ENCODE data around the gene DNAI2.

Gene DNAI2

DNA sequence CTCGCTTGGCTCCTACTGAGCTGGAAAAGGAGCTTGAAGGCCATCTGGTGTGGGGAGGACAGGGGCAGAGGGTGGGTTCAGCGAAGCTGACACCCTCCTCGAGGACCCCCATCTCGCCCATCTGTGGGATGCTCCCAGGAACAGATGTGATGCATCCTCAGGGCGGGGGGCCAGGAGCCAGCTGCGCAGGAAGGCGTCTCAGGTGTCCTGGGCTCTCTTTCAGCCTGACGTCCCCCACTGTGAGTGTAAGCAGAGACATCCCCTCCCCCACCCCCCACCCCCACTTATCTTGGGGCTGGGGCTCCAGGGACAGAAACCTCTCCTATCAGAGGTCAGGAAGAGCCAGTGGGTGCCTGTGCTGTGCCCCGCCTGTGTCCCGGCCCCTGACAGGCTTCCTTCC lies 68.2 kb downstream of the DNAI2 start:
- TF ChIP-seq ZFP30 (CRISPR knock-in tag; IDR thresholded peaks at IDR 0.05) (no peak), ZC3H10 (CRISPR knock-in tag; IDR thresholded peaks at IDR 0.05) (no peak), TOX (CRISPR knock-in tag; IDR thresholded peaks at IDR 0.05; ENCODE audit: borderline replicate concordance) (no peak), SNAI2 (CRISPR knock-in tag; IDR thresholded peaks at IDR 0.05) (no peak), ISL1 (CRISPR knock-in tag; IDR thresholded peaks at IDR 0.05) (no peak), TCF4 (CRISPR knock-in tag; IDR thresholded peaks at IDR 0.05; ENCODE audit: borderline replicate concordance) (no peak), RARB (CRISPR knock-in tag; IDR thresholded peaks at IDR 0.05) (no peak), CSDC2 (CRISPR knock-in tag; IDR thresholded peaks at IDR 0.05) (no peak)
- TF ChIP-seq, protein P1, sequence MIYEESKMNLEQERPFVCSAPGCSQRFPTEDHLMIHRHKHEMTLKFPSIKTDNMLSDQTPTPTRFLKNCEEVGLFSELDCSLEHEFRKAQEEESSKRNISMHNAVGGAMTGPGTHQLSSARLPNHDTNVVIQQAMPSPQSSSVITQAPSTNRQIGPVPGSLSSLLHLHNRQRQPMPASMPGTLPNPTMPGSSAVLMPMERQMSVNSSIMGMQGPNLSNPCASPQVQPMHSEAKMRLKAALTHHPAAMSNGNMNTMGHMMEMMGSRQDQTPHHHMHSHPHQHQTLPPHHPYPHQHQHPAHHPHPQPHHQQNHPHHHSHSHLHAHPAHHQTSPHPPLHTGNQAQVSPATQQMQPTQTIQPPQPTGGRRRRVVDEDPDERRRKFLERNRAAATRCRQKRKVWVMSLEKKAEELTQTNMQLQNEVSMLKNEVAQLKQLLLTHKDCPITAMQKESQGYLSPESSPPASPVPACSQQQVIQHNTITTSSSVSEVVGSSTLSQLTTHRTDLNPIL (CRISPR knock-in tag; IDR thresholded peaks at IDR 0.05; ENCODE audit: low read depth), result no peak
- no peak for ATAC-seq

DNA sequence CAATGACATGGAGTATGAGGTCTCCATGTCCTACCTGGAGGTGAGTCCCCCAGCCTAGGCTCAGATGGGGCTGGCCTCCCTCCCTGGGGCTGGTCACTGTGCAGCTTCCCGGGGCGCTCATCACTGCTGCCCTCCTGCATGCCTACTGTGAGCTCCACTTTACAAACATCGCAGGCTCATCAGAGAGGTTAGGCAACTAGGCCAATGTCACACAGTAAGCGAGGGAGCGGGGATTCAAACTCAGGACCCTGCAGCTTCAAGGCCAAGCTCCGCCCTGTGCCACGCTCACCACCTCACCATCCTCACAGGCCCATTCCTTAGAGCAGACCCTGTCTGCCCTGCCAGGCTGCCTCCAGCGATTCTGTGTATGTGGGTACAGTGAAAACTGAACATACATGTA lies 69.1 kb downstream of the DNAI2 start:
- TF ChIP-seq ZC3H10 (CRISPR knock-in tag; IDR thresholded peaks at IDR 0.05) (no peak), ZNF70 (CRISPR knock-in tag; IDR thresholded peaks at IDR 0.05) (no peak), ZFP30 (CRISPR knock-in tag; IDR thresholded peaks at IDR 0.05) (no peak), OSR1 (CRISPR knock-in tag; IDR thresholded peaks at IDR 0.05) (no peak), ZNF8 (CRISPR knock-in tag; IDR thresholded peaks at IDR 0.05) (no peak), GLIS3 (CRISPR knock-in tag; IDR thresholded peaks at IDR 0.05) (no peak), BACH2 (CRISPR knock-in tag; IDR thresholded peaks at IDR 0.05; ENCODE audit: borderline replicate concordance) (no peak), CSDC2 (CRISPR knock-in tag; IDR thresholded peaks at IDR 0.05) (no peak), TOX (CRISPR knock-in tag; IDR thresholded peaks at IDR 0.05; ENCODE audit: borderline replicate concordance) (no peak), ZFP3 (CRISPR knock-in tag; IDR thresholded peaks at IDR 0.05) (no peak), ISL1 (CRISPR knock-in tag; IDR thresholded peaks at IDR 0.05) (no peak), ARNTL (CRISPR knock-in tag; IDR thresholded peaks at IDR 0.05; ENCODE audit: borderline replicate concordance, low read depth) (no peak)
- TF ChIP-seq, protein P2, sequence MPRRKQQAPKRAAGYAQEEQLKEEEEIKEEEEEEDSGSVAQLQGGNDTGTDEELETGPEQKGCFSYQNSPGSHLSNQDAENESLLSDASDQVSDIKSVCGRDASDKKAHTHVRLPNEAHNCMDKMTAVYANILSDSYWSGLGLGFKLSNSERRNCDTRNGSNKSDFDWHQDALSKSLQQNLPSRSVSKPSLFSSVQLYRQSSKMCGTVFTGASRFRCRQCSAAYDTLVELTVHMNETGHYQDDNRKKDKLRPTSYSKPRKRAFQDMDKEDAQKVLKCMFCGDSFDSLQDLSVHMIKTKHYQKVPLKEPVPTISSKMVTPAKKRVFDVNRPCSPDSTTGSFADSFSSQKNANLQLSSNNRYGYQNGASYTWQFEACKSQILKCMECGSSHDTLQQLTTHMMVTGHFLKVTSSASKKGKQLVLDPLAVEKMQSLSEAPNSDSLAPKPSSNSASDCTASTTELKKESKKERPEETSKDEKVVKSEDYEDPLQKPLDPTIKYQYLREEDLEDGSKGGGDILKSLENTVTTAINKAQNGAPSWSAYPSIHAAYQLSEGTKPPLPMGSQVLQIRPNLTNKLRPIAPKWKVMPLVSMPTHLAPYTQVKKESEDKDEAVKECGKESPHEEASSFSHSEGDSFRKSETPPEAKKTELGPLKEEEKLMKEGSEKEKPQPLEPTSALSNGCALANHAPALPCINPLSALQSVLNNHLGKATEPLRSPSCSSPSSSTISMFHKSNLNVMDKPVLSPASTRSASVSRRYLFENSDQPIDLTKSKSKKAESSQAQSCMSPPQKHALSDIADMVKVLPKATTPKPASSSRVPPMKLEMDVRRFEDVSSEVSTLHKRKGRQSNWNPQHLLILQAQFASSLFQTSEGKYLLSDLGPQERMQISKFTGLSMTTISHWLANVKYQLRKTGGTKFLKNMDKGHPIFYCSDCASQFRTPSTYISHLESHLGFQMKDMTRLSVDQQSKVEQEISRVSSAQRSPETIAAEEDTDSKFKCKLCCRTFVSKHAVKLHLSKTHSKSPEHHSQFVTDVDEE (CRISPR knock-in tag; IDR thresholded peaks at IDR 0.05), result no peak
- TF ChIP-seq, protein P3, sequence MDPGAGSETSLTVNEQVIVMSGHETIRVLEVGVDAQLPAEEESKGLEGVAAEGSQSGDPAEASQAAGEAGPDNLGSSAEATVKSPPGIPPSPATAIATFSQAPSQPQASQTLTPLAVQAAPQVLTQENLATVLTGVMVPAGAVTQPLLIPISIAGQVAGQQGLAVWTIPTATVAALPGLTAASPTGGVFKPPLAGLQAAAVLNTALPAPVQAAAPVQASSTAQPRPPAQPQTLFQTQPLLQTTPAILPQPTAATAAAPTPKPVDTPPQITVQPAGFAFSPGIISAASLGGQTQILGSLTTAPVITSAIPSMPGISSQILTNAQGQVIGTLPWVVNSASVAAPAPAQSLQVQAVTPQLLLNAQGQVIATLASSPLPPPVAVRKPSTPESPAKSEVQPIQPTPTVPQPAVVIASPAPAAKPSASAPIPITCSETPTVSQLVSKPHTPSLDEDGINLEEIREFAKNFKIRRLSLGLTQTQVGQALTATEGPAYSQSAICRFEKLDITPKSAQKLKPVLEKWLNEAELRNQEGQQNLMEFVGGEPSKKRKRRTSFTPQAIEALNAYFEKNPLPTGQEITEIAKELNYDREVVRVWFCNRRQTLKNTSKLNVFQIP (CRISPR knock-in tag; IDR thresholded peaks at IDR 0.05; ENCODE audit: borderline replicate concordance, low read depth), result no peak
- no peak for ATAC-seq

DNA sequence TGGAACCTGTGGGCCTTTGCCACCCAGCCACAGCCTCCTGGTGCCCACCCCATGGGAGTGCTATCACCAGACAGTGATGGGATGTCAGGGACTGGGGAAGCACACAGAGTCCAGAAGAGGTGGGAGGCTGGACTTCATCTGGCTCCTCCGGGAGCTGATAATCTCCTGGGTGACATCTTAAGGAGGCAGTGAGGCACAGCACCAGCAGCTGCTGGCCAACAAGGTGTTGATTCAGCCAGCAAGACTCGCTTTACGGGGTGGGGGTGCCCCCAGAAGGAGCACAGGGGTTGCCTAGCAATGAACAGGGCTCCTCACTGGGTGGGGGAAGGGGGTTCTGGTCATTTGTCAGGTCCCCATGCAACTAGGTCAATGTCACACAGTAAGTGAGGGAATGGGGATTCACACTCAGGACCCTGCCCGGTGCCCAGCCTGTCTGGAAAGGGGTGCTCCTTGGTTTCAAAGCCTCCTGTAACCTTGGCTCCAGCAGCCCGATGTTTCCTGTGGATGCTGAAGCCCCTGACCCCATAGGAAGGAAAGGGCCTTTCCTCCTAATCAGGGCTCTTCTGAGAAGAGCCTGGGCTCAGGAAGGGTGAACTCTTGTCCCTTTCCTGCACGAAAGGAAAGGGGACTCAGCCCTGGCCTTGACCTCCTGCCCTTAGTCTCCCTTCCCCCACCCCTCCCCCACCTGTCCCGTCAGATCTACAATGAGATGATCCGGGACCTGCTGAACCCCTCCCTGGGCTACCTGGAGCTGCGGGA lies 69.7 kb downstream of the DNAI2 start:
- no peak for ATAC-seq
- TF ChIP-seq, protein P4, sequence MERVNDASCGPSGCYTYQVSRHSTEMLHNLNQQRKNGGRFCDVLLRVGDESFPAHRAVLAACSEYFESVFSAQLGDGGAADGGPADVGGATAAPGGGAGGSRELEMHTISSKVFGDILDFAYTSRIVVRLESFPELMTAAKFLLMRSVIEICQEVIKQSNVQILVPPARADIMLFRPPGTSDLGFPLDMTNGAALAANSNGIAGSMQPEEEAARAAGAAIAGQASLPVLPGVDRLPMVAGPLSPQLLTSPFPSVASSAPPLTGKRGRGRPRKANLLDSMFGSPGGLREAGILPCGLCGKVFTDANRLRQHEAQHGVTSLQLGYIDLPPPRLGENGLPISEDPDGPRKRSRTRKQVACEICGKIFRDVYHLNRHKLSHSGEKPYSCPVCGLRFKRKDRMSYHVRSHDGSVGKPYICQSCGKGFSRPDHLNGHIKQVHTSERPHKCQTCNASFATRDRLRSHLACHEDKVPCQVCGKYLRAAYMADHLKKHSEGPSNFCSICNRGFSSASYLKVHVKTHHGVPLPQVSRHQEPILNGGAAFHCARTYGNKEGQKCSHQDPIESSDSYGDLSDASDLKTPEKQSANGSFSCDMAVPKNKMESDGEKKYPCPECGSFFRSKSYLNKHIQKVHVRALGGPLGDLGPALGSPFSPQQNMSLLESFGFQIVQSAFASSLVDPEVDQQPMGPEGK (CRISPR knock-in tag; IDR thresholded peaks at IDR 0.05; ENCODE audit: borderline replicate concordance), result no peak

DNA sequence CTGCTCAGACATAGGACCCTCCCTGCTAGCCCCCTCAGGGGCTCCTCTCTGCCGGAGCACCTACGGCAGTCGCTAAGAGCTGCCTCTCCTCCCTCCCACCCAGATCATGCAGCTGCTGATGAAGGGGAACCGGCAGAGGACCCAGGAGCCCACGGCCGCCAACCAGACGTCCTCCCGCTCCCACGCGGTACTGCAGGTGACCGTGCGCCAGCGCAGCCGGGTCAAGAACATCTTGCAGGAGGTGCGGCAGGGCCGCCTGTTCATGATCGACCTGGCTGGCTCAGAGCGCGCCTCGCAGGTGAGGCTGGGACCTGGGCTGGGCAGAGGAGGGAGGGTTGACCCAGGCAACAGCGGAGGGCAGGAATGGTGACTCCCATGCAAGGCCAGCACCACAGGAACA lies 70.6 kb downstream of the DNAI2 start:
- TF ChIP-seq, protein P3 (CRISPR knock-in tag; IDR thresholded peaks at IDR 0.05; ENCODE audit: borderline replicate concordance, low read depth), result no peak
- TF ChIP-seq BACH2 (CRISPR knock-in tag; IDR thresholded peaks at IDR 0.05; ENCODE audit: borderline replicate concordance) (no peak), CSDC2 (CRISPR knock-in tag; IDR thresholded peaks at IDR 0.05) (no peak), GLIS3 (CRISPR knock-in tag; IDR thresholded peaks at IDR 0.05) (no peak), PPARA (CRISPR knock-in tag; IDR thresholded peaks at IDR 0.05; ENCODE audit: borderline replicate concordance) (no peak), ZNF70 (CRISPR knock-in tag; IDR thresholded peaks at IDR 0.05) (no peak), ZFP3 (CRISPR knock-in tag; IDR thresholded peaks at IDR 0.05) (no peak), ZNF8 (CRISPR knock-in tag; IDR thresholded peaks at IDR 0.05) (no peak), ZC3H10 (CRISPR knock-in tag; IDR thresholded peaks at IDR 0.05) (no peak), ESRRG (CRISPR knock-in tag; IDR thresholded peaks at IDR 0.05) (no peak)
- TF ChIP-seq, protein P2 (CRISPR knock-in tag; IDR thresholded peaks at IDR 0.05), result no peak
- no peak for ATAC-seq

Data from SK-N-SH treated with all-trans-retinoic acid at 6 μM for 48 hours (cell line).